ENCODE measurements around the gene FTMT. TPM values are rescaled to one million over a fixed set of nuclear protein-coding genes. Genes with fewer than 3 reads are reported as not detected.

FTMT gene
- polyA plus RNA-seq, 6 donors from 2014 or later, result not detected

- no peak for ATAC-seq (ENCODE audit: low read depth in 2 of 2)
- no peaks in the 10 kb centered on the region for H3K4me1 Mint-ChIP-seq
- no peaks in the 10 kb centered on the region for H3K9me3 Mint-ChIP-seq
- H3K4me3 Mint-ChIP-seq, result no peak overlapping the region
- no peak for DNase-seq
- H3K27me3 Mint-ChIP-seq, result no peaks in the 10 kb centered on the region
- no peaks in the 10 kb centered on the region for H3K36me3 Mint-ChIP-seq
- H3K27ac Mint-ChIP-seq, result no peak overlapping the region
Observed at GRCh38 chr5:121872856-121873255, 21.2 kb downstream of the FTMT start.

- ATAC-seq (ENCODE audit: low read depth in 2 of 2), result no peak
- DNase-seq, result no peak
- Mint-ChIP-seq H3K27me3 (no peaks in the 10 kb centered on the region), H3K27ac (no peak overlapping the region), H3K36me3 (no peaks in the 10 kb centered on the region), H3K9me3 (no peaks in the 10 kb centered on the region), H3K4me1 (no peaks in the 10 kb centered on the region), H3K4me3 (no peak overlapping the region)
Observed at GRCh38 chr5:121873409-121873808, 21.7 kb downstream of the FTMT start.

- H3K9me3 Mint-ChIP-seq, result peaks cover 0 to 4% (median 0%) of the 10 kb centered on the region in 7 donors
- no peak overlapping the region for H3K4me3 Mint-ChIP-seq
- no peaks in the 10 kb centered on the region for H3K4me1 Mint-ChIP-seq
- H3K36me3 Mint-ChIP-seq, result no peaks in the 10 kb centered on the region
- no peak overlapping the region for H3K27ac Mint-ChIP-seq
- H3K27me3 Mint-ChIP-seq, result no peaks in the 10 kb centered on the region
- ATAC-seq (ENCODE audit: low read depth in 2 of 2) (no peak), DNase-seq (no peak)
Observed at GRCh38 chr5:121885630-121886029, 33.9 kb downstream of the FTMT start.

- DNase-seq, result no peak
- H3K36me3 Mint-ChIP-seq, result no peaks in the 10 kb centered on the region
- no peaks in the 10 kb centered on the region for H3K27me3 Mint-ChIP-seq
- H3K4me3 Mint-ChIP-seq, result no peak overlapping the region
- peaks cover 0 to 4% (median 0%) of the 10 kb centered on the region in 7 donors for H3K9me3 Mint-ChIP-seq
- ATAC-seq (ENCODE audit: low read depth in 2 of 2), result no peak
- no peak overlapping the region for H3K27ac Mint-ChIP-seq
- no peaks in the 10 kb centered on the region for H3K4me1 Mint-ChIP-seq
Observed at GRCh38 chr5:121887727-121888126, 36.0 kb downstream of the FTMT start.

- Mint-ChIP-seq H3K27me3 (no peaks in the 10 kb centered on the region), H3K4me1 (no peaks in the 10 kb centered on the region), H3K4me3 (no peak overlapping the region), H3K27ac (no peak overlapping the region), H3K9me3 (peaks cover 0 to 9% (median 4%) of the 10 kb centered on the region in 7 donors), H3K36me3 (no peaks in the 10 kb centered on the region)
- ATAC-seq (ENCODE audit: low read depth in 2 of 2) (no peak), DNase-seq (no peak)
Observed at GRCh38 chr5:121890297-121890858, 38.7 kb downstream of the FTMT start.

- Mint-ChIP-seq H3K4me1 (no peaks in the 10 kb centered on the region), H3K36me3 (no peaks in the 10 kb centered on the region)
Observed at GRCh38 chr5:121897341-121897740, 45.7 kb downstream of the FTMT start.

GRCh38 chr5:121899346-121899745, 47.7 kb downstream of the FTMT start:
- DNase-seq (no peak), ATAC-seq (ENCODE audit: low read depth in 2 of 2) (no peak)
- H3K4me1 Mint-ChIP-seq, result no peaks in the 10 kb centered on the region
- H3K9me3 Mint-ChIP-seq, result peaks cover 0 to 3% (median 0%) of the 10 kb centered on the region in 7 donors
- H3K27ac Mint-ChIP-seq, result no peak overlapping the region
- no peaks in the 10 kb centered on the region for H3K27me3 Mint-ChIP-seq
- H3K4me3 Mint-ChIP-seq, result no peak overlapping the region
- H3K36me3 Mint-ChIP-seq, result no peaks in the 10 kb centered on the region

More at GRCh38 chr5:121897341-121897740, 45.7 kb downstream of the FTMT start:
- DNase-seq, result no peak
- no peak for ATAC-seq (ENCODE audit: low read depth in 2 of 2)
- no peak overlapping the region for H3K4me3 Mint-ChIP-seq
- no peaks in the 10 kb centered on the region for H3K27me3 Mint-ChIP-seq
- no peak overlapping the region for H3K27ac Mint-ChIP-seq
- peaks cover 0 to 9% (median 4%) of the 10 kb centered on the region in 7 donors for H3K9me3 Mint-ChIP-seq

Other genes with a start within 250 kb of the FTMT start
- gene SRFBP1, start 110.1 kb downstream of the FTMT start, polyA plus RNA-seq (ENCODE audit: low read depth in 6 of 6), result 10 to 100 TPM in 5 of 6 donors, 1 to 10 TPM in 1; 8.3 to 18.0 (median 14.3) TPM
- gene LOX, start 226.4 kb downstream of the FTMT start, polyA plus RNA-seq (ENCODE audit: low read depth in 6 of 6), result under 1 TPM in 2 of 6 donors, not detected in 4; 0.17 to 0.36 TPM

Measured in naive B cell (primary cell).